Measurements from ENCODE around the gene HIPK3.
"Not testable (repeated sequence)": the region's sequence is repeated elsewhere in the genome, so short reads cannot be mapped to it uniquely, and the experiment has no call there.

GRCh38 chr11:33306821-33307220 is 49.6 kb downstream of the HIPK3 start:
- not testable (repeated sequence) for TF ChIP-seq CTCF (conservative IDR thresholded peaks at IDR 0.05; ENCODE audit: low read length); EZH2phosphoT487 (IDR thresholded peaks at IDR 0.05; ENCODE audit: borderline replicate concordance)

All from Loucy (cell line).